Aorta (tissue), 5 donors: ENCODE results near the gene ZNF136. TPM values are rescaled to one million over a fixed set of nuclear protein-coding genes. Genes with fewer than 3 reads are reported as not detected.

Experiments used
- ATAC-seq: fragments of 200-7000 bp; cut with Tn5 transposase; one replicate; pipeline ENCODE4 v1.9.1; 2022; ENCODE audit warnings: moderate library complexity; ENCODE audit not compliant: low FRiP score
- DNase-seq, 2 donors: peaks; one replicate each; pipeline ENCODE4 v3.0.0-alpha.2; 2020
- H3K27ac ChIP-seq, 2 donors: one replicate each; pipeline ENCODE4 v1.5.1; 2013; ENCODE audit warnings: low read length in 2 of 2, mild to moderate bottlenecking in 2 of 2, moderate library complexity in 2 of 2, control low read depth in 1 of 2, inconsistent platforms in 1 of 2, low read depth in 1 of 2
- H3K27me3 ChIP-seq, 2 donors: one replicate each; pipeline ENCODE4 v1.6.1; 2013; ENCODE audit warnings: control low read depth in 1 of 2, low read length in 1 of 2, mild to moderate bottlenecking in 1 of 2, moderate library complexity in 1 of 2; ENCODE audit not compliant: insufficient read depth in 2 of 2, control insufficient read depth in 1 of 2
- H3K36me3 ChIP-seq, 2 donors: one replicate each; pipeline ENCODE4 v1.6.1; 2013; ENCODE audit warnings: control low read depth in 1 of 2, low read length in 1 of 2, mild to moderate bottlenecking in 1 of 2; ENCODE audit not compliant: insufficient read depth in 2 of 2, control insufficient read depth in 1 of 2
- H3K4me1 ChIP-seq, 2 donors: one replicate each; pipeline ENCODE4 v1.6.1; 2013; ENCODE audit warnings: low read length in 2 of 2, control low read depth in 1 of 2, mild to moderate bottlenecking in 1 of 2, moderate library complexity in 1 of 2; ENCODE audit not compliant: insufficient read depth in 2 of 2, control insufficient read depth in 1 of 2
- H3K4me3 ChIP-seq, 2 donors: one replicate each; pipeline ENCODE4 v1.5.1; 2013; ENCODE audit warnings: low read length in 2 of 2, control low read depth in 1 of 2, mild to moderate bottlenecking in 1 of 2
- H3K9me3 ChIP-seq: one replicate; pipeline ENCODE4 v1.6.1; 2013; ENCODE audit warnings: mild to moderate bottlenecking, low read length; ENCODE audit not compliant: control insufficient read depth
- WGBS, 2 donors: extraction: QIAGEN DNeasy Blood & Tissue Kit; methylation state at CpG; one replicate each; pipeline ENCODE4 v1.1.7; 2013; 5-methylcytosine and 5-hydroxymethylcytosine counted together
- intact Hi-C, 2 donors: fragments of 100-400 bp; cut with DNase I; formaldehyde crosslinking; loops; one replicate each; pipeline versions ENCODE4 v1.14.2 to v1.15.0; 2022
- polyA plus RNA-seq, 2 donors: library from polyadenylated mRNA; stranded (reverse); fragments of 200-250 nt; gene quantifications; one replicate each; pipeline ENCODE4 v1.2.3, GENCODE V29; 2013
- total RNA-seq, 2 donors: library from RNA; stranded (reverse); fragmentation: NEBNext Ultra II Directional; extraction: Animal tissue kit (Norgen Biotek cat#: 25700); gene quantifications; one replicate each; pipeline ENCODE4 v1.2.1, GENCODE V29; 2021
- donor health status: healthy with polysubstance abuse.
- donor health status: Bipolar disorder and iron deficiency.
- donor health status: DM: no; HTN: no; CAD: no.
- donor health status: DM: no; HTN: no; CAD: no.
- donor health status: DM: yes; HTN: yes; CAD: no.

ZNF136 gene
- total and polyA plus RNA-seq, 4 donors = 3.3 to 14.1 (median 8.0) TPM

DNA sequence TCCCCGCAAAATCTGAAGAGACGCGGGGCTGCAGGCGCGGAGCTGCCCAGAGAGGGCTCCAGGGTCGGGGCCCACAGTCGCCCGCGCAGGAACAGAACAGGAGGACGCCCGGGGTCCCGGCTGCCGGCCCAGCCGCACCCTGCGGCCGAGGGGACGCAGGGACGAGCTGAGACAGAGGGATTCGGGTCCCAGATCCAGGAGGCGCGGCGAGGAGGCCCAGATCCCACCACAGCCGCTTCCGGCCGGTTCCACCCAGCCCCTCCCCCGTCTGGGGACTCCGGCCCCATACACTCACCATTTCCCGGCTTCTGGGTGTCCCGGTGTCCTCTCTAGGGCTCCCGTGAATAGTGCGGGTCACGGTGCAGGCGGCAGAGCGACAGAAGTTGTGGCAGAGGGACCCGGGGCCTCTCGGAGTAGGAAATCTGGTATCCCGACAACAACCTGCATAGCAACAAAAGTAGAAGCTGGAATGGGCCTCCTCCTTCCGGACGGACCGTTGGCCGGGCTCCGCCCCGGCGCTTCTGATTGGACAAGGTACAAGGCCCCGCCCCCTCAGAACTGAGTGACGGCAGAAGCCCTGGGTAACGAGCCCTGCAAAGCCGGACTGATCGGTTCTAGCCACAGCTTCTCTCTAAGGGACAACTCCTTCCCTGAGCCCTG, 22.9 kb upstream of the ZNF136 start, which contains the start of gene ZNF20:
TSS of gene ZNF20 (minus strand) at position 466 of the 660 bp plus-strand sequence. CDS start at position 298, 168 bp downstream.
- H3K4me1 ChIP-seq = no peaks in the 10 kb centered on the region
- intact Hi-C loops = loop anchor here (1.0 to 10.0 kb wide), 8 partner anchors 48 to 343 kb away; partner anchors contain the start of genes ZNF491 (in 1 of the 2), ZNF700 (in 1 of the 2) and ZNF763 (in 1 of the 2)
- H3K9me3 ChIP-seq = no peaks in the 10 kb centered on the region
- no peaks in the 10 kb centered on the region for H3K27me3 ChIP-seq
- H3K36me3 ChIP-seq = peaks cover 0 to 5% of the 10 kb centered on the region in 2 donors
- ATAC-seq (peak; percentile 99), DNase-seq (peak; percentile 98 to 99)
- peak within 1 kb of the TSS; percentile 30 to 38 for H3K27ac ChIP-seq
- 0 to 1% methylated on average over 45 to 49 of the region's 49 CpGs for WGBS, 2 donors
- H3K4me3 ChIP-seq = peak within 1 kb of the TSS; percentile 55 to 91

DNA sequence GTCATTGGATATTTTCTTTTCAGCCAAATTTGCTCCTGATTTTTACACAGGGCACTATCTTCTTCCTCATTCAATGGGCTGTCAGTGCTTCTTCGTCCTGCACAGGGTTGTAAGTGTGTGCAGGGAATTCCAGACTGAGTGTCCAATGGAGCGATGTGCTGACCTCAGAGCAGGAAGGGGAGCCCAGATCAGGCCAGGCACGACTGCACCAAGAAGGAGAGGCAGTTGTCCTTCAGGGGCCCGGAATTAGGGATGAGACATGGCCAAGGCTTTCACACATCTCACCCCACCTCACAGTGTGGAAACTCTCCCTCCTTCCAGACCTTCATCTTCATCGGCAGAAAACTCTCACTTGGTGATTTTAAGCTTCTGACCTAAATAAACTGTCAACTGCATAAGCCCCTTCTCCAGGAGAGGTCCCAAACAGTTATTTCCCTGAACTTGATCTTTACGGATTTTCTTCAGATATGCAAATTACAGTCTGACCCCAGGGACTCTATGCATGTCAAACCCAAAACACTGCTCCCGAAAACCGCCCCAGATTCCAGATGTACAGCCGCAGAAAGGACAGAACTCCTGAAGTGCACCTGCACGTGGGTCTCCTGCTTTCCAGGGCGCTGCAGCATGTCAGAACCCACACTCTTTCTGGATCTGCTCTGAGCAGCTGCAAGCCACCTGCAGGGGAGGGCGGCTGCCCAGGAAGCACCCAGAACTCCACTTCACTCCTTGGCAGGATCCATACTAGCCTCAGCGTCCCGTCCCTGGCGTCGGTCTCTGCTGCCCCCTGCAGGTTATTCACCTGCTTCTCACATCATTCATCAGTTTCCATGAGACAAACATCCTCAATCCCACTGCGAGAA, 22.1 kb upstream of the ZNF136 start:
- Histone ChIP-seq H3K9me3 (no peaks in the 10 kb centered on the region), H3K27ac (no peak overlapping the region), H3K4me1 (no peaks in the 10 kb centered on the region), H3K36me3 (peaks cover 2 to 7% of the 10 kb centered on the region in 2 donors), H3K4me3 (peak overlapping the region in 1 of 2 donors; percentile 91), H3K27me3 (no peaks in the 10 kb centered on the region)
- WGBS, 2 donors = 1% methylated on average over 17 of the region's 17 CpGs
- intact Hi-C loops = loop anchor here (1.0 to 10.0 kb wide), 9 partner anchors 48 to 343 kb away; partner anchors contain the start of genes ZNF491 (in 1 of the 2), ZNF700 (in 1 of the 2) and ZNF763 (in 1 of the 2)
- peak; percentile 93 to 95 for DNase-seq
- ATAC-seq = peak; percentile 95

DNA sequence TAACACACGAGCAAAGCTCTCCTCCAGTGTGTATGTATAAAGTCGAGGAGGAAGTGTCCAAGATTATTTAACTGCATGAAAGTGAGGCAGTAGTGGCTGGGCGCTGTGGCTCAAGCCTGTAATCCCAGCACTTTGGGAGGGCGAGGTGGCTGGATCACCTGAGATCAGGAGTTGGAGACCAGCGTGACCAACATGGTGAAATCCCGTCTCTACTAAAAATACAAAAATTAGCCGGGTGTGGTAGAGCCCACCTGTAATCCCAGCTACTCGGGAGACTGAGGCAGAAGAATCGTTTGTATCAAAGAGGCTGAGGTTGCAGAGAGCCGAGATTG, 21.5 kb upstream of the ZNF136 start:
- no peaks in the 10 kb centered on the region for H3K4me1 ChIP-seq
- intact Hi-C loops = loop anchor here (1.0 to 10.0 kb wide), 9 partner anchors 49 to 344 kb away; partner anchors contain the start of genes ZNF491 (in 1 of the 2), ZNF700 (in 1 of the 2) and ZNF763 (in 1 of the 2)
- H3K27ac ChIP-seq = no peak overlapping the region
- ATAC-seq (no peak), DNase-seq (no peak)
- H3K27me3 ChIP-seq = no peaks in the 10 kb centered on the region
- peaks cover 3 to 7% of the 10 kb centered on the region in 2 donors for H3K36me3 ChIP-seq
- H3K4me3 ChIP-seq = no peak overlapping the region
- H3K9me3 ChIP-seq = no peaks in the 10 kb centered on the region
- WGBS, 2 donors = 51 to 58% methylated on average over 10 of the region's 10 CpGs

DNA sequence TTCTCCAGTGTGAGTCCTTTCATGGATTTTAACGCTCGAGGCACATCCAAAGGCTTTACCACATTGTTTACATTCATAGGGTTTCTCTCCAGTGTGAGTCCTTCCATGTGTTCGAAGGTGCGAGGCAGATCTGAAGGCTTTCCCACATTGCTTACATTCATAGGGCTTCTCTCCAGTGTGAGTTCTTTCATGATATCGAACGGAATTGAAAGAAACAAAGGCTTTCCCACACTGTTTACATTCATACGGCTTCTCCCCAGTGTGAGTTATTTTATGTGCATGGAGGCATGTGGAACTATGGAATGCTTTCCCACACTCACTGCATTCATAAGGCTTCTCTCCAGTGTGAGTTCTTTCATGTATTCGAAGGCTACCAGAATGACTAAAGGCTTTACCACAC, 17.5 kb upstream of the ZNF136 start:
- no peaks in the 10 kb centered on the region for H3K4me1 ChIP-seq
- 90% methylated on average over 8 of the region's 8 CpGs for WGBS, 2 donors
- H3K27me3 ChIP-seq = no peaks in the 10 kb centered on the region
- no peaks in the 10 kb centered on the region for H3K9me3 ChIP-seq
- intact Hi-C loops = loop anchor here in 1 of 2 donors (10.0 kb wide), 1 partner anchor 221 kb away; the partner anchor contains the start of gene ZNF700
- ATAC-seq (no peak), DNase-seq (no peak)
- no peak overlapping the region for H3K4me3 ChIP-seq
- H3K36me3 ChIP-seq = peaks cover 3 to 7% of the 10 kb centered on the region in 2 donors
- H3K27ac ChIP-seq = no peak overlapping the region

DNA sequence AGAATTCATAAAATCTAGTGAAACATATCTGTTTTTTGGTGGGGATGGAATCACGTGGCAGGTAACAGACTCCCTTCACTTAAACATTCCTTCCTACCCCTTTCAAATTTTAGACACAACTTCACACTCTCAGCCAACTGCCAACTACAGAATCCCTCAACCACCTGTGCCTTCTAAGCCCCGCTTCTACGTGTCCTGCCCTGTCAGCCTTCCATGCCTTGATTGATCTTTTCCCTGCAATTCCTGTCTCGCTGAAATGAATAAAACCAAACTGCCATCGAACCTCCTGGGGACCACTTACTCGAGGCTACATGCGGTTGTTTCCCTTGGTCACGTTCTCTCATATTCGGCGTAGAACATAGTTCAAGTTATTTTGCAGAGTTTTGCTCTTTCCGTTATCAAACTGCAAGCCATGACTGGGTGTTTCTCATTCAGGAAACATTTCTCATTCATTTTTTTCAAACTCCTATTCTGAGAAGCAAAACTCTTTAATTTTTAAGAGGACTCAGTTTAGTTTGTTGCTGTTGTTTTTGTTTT, 7.5 kb upstream of the ZNF136 start:
- Histone ChIP-seq H3K4me3 (peak overlapping the region; percentile 73 to 80), H3K27me3 (no peaks in the 10 kb centered on the region), H3K36me3 (no peaks in the 10 kb centered on the region), H3K27ac (no peak overlapping the region), H3K4me1 (no peaks in the 10 kb centered on the region), H3K9me3 (no peaks in the 10 kb centered on the region)
- 11 to 13% methylated on average over 11 of the region's 11 CpGs for WGBS, 2 donors
- intact Hi-C loops = no loop called here
- no peak for DNase-seq
- peak; percentile 30 for ATAC-seq

DNA sequence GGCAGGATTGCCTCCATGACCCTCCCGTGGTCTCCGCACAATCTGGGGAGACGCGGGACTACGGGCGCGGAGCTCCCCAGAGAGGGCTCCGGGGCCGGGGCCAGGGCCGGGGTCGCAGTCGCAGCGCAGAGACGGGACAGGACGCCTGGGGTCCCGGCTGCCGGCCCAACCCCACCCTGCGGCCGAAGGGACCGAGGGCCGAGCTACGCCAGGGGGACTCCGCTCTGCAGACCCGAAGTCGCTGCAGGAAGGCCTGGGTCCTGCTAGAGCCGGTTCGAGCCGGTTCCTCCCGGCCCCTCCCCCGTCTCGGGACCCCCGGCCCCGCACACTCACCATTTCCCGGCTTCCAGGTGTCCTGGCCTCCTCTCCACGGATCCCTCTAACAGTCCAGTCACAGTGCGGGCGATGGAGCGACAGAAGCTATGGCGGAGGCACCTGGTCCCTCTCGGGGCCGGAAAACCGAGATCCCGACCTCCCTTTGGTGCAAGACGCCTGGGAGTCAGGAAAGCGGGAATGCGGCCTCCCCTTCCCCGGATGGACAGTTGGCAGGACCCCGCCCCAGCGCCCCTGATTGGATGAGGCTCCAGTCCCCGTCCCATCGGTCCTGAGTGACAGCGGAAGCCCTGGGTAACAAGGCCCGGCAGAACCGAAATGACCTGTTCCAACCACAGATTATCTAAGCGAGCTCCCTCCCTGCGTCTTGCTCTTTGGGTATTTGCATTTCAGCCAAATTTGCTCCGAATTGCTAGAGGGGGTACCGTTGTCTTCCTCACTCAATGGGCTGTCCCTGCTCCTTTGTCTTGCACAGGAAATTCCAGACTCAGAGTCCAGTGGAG, 6.5 kb upstream of the ZNF136 start, which contains the start of gene ZNF625:
TSS of gene ZNF625 (minus strand) at position 512 of the 836 bp plus-strand sequence. CDS start at position 336, 176 bp downstream.
- intact Hi-C loops = no loop called here
- H3K4me1 ChIP-seq = no peaks in the 10 kb centered on the region
- ATAC-seq (peak; percentile 92), DNase-seq (peak; percentile 91 to 94)
- peak within 1 kb of the TSS; percentile 73 to 80 for H3K4me3 ChIP-seq
- no peaks in the 10 kb centered on the region for H3K9me3 ChIP-seq
- H3K27me3 ChIP-seq = no peaks in the 10 kb centered on the region
- WGBS, 2 donors = 1% methylated on average over 48 to 58 of the region's 58 CpGs
- no peaks in the 10 kb centered on the region for H3K36me3 ChIP-seq
- peak within 1 kb of the TSS; percentile 15 to 39 for H3K27ac ChIP-seq

DNA sequence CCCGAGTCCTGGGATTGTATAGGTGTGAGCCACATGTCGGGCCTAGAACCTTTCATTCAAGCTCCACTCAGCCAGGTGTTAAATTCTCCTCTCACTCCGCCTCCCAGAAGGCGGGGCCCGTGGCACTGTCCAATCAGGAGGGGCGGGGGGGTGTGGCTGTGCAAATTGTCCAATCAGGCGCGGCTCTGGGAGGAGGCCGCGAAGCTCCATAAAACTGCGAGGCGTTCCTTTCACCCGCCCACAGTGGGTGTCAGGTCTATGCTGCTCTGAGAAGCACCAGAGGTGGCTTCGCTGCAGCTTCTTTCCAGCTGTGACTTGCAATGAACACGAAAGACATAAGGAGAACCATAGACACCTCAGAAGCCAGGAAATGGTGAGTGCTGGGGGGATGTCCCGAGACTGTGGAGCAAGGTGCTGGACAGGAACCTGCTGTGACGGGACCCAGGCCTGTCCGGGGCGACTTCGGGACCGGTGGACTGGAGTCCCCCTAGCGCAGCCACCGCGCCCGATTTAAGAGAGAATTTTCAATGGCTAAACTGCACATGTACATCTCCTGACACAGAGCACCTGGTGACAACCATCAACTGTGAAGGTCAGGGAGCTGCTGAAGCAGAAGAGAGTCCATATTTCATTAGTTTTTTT, 3.0 kb upstream of the ZNF136 start:
- Histone ChIP-seq H3K36me3 (no peaks in the 10 kb centered on the region), H3K4me1 (peaks cover 0 to 6% of the 10 kb centered on the region in 2 donors), H3K27me3 (no peaks in the 10 kb centered on the region), H3K4me3 (no peak overlapping the region), H3K27ac (no peak overlapping the region), H3K9me3 (no peaks in the 10 kb centered on the region)
- ATAC-seq (no peak), DNase-seq (no peak)
- WGBS, 2 donors = 91 to 93% methylated on average over 25 of the region's 25 CpGs
- intact Hi-C loops = no loop called here
